GM19468 (cell line): ENCODE measurements around the gene PARP11.
"Not testable (repeated sequence)": the region's sequence is repeated elsewhere in the genome, so short reads cannot be mapped to it uniquely, and the experiment has no call there.

Experiments used
- ATAC-seq: cut with Tn5 transposase; IDR thresholded peaks from one replicate; pipeline ENCODE4 v1.9.1; 2021; ENCODE audit warnings: mild to moderate bottlenecking, moderate library complexity, moderate number of reproducible peaks; ENCODE audit not compliant: unreplicated experiment; ENCODE audit errors: extremely low read depth

PARP11 gene

DNA sequence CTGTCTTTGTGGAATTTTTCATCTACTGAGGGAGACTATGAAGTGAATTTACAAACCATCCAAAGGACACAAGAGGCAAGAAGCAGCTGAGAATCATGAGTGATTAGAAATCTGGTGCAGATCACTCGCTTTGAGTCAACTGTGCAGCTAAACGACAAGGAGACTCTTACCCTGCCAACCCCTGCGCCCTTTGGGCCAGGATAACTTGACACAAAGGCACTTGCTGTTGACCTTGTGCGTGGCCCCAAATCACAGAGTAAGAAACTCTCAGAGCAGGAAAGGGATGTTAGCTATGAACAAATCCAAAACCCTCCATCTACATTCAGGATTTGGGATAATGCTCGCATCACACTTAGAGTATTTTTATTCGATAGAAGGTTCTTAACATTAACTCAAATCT lies 11.5 kb upstream of the PARP11 start:
- no peak for ATAC-seq

DNA sequence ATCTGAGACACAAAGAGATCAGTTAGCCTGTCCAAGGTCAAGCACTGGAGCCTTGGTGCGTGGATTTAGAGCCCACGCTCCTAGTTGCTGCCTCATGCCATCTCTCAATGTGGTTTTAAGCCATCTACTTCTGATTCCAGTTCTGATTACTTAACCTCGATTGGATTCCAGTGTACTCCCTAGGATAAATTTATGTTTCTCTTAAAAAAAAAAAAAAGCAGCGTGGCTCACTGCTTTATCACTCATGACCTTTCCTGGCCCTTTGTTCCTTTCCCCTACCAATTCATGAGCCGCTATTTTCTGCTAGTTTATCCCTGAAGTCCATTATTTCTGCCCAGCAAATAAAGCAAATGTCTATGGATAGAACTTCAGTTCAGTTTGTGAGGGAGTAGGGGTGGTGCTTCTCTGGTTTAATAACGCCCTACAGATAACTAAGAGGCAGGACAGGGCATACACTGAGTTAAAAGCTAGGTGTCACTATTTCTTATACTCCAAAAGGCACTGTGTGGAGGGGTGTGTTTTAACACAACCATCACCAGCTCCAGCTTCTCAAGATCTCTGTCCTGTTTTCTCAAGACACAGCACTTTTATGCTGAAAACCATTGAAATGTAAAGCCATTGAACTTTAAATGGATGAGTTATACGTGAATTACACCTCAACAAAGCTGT lies 9.8 kb upstream of the PARP11 start:
- ATAC-seq: no peak

DNA sequence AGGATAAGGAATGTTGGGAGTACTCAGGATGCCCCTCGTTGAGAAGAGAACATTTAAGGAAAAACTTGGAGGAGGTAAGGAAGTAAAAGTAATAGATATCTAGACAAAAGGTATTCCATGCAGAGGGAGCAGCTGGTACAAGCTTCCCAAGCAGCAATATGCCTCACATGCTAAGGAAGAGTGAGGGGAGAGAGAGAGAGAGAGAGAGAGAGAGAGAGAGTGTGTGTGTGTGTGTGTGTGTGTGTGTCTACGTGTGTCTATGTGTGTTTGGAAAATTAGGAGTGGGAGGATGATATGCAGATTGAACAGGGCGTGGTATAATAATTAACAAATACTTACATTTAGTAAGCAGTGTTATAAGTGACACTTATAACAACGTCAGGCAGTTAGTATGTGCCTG lies 9.2 kb upstream of the PARP11 start:
- no peak for ATAC-seq

DNA sequence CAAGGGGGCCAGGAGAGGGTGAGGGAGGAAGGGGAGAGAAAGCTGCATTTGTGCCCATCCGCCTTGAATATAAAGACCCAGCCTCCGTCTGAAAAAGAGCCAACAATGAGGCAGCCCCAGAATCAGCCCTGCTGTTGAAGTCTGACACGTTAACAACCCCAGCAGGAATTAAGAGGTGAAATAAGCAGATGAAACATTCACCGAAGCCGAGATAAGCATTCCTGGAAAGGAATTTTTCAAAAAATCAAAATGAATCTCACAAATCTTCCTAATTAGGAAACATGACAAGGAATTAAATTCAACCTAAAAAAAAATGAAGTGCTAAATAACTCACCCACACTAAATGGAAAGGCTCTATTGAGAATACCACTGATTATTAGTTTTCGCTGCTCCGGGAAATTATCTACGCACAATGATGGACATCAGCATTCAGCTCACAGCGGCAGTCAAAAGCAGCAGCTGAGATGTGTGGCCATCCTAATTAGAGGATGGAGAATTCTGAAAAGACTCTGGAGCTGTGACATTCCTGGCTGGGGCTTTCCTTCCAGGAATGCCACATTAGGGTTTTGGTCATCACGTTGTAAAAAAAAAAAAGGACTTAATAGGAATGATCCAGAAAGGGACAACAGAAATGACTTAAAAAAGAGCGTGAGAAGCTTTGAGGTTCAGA lies 8.2 kb upstream of the PARP11 start:
- ATAC-seq: no peak

DNA sequence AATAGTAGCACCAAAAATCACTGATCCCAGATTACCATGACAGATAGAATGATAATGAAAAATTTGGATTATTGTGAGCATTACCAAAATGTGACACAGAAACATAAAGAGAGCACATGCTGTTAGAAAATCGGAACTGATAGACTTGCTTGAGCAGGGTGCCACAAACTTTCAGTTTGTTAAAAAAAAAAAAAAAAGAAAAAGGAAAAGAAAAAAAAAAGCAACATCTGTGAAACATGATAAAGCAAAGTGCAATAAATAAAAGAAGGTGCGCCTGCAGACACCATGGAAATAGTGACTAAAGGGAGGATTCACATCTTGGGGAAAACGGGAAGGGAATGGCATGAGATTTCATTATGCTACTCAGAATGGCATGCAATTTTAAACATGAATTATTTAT lies 6.6 kb upstream of the PARP11 start:
- no peak for ATAC-seq

DNA sequence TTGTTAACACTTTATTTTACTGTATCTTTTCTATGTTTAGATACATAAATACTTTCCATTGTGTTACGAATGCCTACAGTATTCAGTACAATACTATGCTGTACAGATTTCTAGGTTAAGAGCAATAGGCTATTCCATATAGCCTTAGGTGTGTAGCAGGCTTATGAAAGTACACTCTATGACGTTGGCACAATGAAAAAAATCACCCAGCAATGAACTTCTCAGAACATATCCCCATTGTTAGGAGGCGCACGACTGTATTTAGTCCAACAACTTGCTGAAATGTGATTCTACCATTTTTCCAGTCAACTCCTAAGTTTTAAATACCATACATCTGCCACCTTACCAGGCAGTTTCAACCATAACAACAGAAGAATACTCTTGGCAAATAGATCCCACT lies 1.8 kb downstream of the PARP11 start:
- ATAC-seq: no peak

DNA sequence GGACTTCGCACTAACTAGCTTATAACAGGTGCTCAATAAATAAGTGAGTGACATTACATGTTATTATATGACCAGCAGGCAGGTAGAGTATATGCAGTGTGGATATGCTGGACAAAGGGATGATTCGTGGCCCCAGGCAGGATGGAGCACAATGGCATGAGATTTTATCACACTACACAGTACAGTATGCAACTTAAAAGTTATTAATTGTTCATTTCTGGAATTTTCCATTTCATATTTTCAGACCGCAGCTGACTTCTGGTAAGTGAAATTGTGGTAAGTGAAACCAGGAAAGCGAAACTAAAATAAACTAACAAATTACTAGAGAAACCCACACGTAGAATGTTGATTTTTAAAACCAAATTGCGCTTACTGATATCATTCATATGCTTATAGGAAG lies 3.3 kb downstream of the PARP11 start:
- ATAC-seq: no peak

DNA sequence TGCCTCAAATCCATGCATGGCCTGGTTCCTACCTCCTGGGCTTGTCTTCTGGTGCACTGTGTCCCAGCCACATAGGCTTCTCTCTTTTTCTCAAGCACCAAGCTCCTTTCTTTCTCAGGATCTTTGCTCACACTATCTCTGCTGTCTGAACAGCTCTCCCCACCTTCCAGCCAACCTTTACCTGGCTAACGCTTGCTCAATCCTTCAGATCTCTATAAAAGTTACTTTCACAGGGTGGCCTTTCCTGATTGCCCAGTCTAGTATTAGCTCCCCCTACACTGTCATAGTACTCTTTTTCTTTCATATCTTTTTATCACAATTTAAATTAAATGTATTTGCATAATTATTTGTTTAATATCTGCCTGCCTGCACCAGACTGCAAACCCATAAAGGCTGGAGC lies 3.8 kb downstream of the PARP11 start:
- ATAC-seq: no peak

DNA sequence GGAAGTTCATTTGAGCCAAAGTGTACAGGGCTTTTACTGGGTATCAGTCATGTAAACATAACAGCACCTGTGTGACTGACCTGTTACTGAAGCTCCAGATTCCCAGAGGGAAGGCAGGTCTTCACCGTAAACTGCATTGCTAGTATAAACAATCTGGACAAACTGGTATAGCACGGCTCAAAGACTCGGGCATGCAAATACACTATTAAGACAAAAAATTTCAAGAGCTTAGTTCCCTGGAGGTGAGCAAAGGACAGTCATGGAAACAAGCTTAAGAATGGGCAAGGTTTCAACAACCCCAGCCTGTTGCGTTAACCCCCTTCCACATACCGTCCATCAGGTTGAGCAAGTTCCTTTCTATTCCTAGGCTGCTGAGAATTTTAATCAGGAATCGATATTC lies 9.4 kb downstream of the PARP11 start:
- ATAC-seq: no peak

DNA sequence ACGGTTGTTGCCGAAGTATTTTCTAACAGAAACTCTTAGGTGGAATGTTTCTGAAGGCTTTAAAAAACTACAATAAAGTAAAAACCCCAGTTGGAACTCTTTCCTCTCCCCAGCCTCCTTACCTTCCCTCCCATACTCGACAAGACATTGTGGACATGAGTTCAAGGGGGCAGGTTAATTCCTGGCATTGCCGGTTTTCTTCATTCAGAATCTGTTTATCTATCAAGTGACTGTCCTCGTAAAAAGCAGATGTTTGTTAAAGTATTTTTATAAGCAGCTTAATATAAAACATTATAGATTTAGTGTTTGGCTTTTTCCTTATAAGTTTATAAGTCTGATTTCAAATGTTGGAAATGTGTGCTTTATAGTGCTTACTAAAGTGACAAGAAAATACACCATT lies 30.7 kb downstream of the PARP11 start:
- no peak for ATAC-seq

DNA sequence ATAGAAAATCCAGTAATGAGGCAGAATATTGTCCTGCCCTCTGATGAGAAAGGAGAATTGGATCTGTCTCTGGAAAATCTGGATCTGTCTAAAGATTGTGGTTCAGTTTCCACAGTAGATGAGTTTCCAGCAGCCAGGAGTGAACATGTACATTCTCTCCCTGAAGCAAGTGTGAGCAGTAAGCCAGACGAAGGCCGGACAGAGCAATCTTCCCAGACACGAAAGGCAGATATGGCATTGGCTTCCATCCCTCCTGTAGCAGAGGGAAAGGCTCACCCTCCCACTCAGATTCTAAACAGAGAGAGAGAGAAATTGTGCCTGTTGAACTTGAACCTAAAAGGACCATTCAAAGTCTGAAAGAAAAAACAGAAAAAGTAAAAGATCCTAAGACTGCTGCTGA lies 31.4 kb downstream of the PARP11 start:
- no peak for ATAC-seq

DNA sequence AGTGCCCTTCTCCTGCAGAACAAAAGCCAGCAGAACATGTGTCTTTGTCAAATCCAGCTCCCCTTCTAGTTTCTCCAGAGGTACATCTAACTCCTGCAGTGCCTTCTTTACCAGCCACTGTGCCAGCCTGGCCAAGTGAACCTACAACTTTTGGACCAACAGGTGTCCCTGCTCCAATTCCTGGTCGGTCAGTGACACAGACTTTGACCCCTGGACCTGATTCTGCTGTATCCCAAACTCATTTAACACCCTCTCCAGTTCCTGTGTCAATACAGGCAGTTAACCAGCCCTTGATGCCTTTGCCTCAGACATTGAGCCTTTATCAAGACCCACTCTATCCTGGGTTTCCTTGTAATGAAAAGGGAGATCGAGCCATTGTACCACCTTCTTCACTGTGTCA lies 32.4 kb downstream of the PARP11 start:
- ATAC-seq: not testable (repeated sequence)

DNA sequence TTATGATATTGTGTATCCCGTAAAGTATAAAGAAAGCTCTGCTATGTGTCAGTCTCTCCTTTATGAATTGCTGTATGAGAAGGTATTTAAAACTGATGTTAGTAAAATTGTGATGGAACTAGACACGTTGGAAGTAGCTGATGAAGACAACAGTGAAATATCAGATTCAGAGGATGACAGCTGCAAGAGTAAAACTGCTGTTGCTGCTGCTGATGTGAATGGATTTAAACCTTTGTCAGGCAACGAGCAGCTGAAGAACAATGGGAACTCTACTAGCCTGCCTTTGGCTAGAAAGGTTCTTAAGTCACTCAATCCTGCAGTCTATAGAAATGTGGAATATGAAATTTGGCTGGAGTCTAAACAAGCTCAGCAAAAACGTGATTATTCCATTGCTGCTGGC lies 33.5 kb downstream of the PARP11 start:
- ATAC-seq: not testable (repeated sequence)

DNA sequence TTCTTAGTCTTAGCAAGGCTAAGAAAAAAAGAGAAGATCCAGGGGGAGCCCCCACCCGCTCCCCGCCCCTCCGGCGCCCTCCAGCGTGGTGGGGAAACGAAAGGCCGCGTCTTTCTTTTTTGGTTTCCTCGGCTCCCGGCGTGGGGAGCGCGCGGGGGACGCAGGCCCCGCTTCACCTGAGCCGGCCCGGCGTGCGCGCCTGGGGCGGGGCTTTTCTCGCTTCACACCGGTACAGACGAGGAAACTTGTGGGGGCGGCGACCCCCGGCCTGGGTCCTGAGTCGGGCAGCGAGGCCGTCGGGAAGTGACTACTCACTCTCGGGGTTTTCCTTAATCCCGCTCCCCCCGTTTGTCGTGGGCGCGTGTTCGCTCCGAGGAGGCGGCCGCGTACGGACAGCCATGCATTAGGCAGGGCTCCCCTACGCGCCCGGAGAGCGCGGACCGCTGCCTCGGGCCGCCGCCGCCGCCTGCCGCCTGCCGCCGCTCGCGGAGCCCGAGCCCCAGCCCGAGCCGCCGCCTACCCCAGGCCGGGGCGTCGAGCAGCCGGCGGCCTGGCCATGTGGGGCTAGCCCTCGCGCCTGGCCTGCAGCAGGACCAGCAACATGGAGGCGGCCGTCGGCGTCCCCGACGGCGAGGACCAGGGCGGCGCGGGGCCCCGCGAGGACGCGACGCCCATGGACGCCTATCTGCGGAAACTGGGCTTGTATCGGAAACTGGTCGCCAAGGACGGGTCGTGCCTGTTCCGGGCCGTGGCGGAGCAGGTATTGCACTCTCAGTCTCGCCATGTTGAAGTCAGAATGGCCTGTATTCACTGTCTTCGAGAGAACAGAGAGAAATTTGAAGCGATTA lies 34.3 kb downstream of the PARP11 start:
- ATAC-seq: not testable (repeated sequence)

DNA sequence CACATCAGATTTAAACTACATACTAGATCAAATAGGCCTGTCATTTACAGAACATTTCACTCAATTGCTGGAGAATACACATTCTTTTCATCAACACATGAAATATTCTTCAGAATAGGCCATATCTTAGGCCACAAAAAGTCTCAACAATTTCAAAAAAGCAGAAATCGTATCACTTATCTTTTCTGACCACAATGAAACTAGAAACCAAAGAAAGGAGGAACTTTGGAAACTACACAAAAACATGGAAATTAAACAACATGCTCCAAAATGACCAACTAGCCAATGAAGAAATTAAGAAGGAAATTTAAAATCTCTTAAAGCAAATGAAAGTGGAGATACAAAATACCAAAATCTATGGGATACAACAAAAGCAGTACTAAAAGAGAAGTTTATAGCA lies 35.1 kb downstream of the PARP11 start:
- no peak for ATAC-seq

DNA sequence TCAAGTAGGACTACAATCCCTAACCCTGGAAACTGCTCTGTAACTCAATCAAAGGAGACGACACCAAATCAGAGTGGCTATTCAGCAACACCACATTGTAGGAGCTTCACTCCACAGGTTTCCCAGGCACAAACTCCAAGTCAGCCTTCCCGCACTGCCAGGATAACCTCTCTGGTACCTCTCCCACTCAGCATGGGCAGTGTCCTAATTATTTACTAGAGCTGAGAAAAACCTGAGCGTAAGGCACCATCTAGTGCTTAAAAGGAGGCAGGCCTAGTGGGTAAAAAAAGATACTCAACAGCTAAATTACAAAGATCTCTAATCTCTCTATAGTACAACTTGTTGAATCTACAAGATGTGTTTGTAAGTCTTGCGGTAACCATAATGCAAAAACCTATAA lies 36.1 kb downstream of the PARP11 start:
- ATAC-seq: no peak

DNA sequence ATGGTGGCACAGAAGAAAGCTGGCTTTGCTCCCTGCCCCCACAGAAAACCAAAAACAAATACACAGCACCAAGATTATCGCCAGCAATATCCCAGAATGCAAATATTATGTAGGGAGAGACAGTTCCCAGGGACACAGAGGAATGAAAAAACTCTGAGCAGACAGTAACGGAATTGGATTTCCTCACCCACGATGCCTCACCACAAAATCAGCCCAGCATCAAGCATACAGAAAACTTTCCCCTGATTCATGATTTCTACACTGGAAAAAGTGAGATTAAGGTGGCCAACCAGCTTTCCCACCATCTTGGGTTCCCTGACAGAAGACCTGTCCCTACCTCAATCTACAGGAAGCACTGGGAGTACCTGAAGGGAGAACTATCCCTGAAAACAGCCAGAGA lies 36.6 kb downstream of the PARP11 start:
- ATAC-seq: no peak

DNA sequence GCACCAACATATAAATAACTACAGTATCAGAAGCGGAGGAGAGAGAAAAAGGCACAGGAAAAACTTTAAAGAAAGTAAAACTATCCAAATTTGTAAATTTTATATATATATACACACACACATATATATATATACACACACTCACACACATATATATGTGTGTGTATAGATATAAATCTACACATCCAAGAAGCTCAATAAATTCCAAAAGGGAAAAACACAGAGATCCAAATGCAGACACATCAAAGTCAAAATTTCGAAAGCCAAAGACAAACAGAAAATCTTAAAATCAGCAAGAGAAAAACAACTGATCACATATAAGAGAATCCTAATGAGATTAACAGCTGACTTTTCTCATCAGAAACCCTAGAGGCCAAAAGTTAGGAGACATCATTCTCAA lies 37.3 kb downstream of the PARP11 start:
- no peak for ATAC-seq

DNA sequence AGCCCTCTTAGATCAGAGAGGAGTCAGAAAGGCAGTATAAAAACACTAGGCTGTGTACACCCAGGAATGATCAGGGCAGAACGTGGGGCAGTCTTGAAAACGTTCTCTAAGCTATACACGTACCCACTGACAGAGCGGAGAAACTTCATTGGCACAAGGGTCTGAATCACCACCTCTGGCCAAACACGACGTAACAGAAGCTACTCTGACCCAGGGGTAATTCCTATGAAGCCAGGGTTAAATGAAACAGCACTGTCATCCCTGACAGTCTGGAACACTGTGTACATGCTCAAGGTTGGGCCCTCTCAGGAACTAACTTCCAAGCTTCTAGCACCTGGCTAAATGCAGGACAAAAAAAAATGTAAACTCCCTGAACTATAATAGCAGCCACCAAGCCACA lies 38.4 kb downstream of the PARP11 start:
- ATAC-seq: no peak

DNA sequence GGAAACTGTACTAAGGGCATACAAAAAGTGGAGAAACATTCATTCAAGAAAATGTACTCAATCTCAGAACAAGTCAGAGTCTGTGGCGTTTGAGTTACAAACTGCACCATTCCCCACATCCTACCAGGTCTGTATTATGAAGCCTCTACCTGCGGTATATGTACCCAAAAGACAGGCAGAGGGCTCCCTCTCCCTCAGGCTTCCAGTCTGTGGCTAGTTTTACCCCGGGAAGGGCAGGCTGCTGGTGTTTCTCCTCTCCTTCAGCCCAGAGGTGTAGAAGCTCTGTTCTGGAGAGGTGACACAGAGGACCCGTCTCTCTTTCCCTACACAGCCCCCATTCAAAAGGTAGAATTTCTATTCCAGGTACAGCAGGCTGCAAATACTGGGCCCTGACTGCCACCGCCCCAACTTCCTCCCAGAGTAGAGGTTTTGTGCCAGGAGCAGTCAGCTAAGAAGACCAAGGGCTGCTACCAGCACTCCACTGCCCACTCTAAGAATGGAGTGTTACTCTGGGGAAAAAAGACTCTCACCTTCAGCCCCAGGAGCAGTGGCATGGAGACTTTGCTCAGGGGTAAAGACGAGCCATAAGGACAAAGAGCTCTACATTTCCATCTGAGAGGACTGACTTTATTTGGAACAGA lies 39.4 kb downstream of the PARP11 start:
- ATAC-seq: no peak

DNA sequence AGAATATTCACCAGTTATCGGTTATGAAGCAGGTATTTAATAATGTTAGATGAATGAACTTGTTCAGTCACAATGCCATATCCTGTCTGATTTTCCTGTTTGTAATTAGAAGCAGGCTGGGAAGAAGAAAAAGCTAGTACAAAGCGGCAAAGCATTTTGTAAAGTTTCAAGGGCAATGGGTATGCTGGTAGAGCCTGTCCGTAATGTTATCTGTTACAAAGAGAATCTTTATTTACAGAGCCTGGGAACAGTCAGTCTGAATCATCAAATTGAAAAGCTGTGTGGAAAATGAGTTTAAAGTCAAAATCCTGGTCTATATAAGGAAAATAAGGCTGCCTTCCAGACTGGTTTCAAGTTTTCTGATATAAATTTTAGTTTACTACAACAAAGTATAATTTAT lies 40.5 kb downstream of the PARP11 start:
- ATAC-seq: no peak
